Mammary epithelial cell (primary cell): ENCODE measurements around the gene HSCB.
A peak's percentile ranks its signal among the peaks of the same experiment; 100 is the strongest.

ENCODE experiments used
- CTCF ChIP-seq, 2 donors: IDR thresholded peaks in 1 of 2; conservative IDR thresholded peaks in 1 of 2; 2 replicates each; pipeline ENCODE4 v1.5.1; 2011 to 2012; ENCODE audit warnings: inconsistent platforms in 2 of 2, low read length in 2 of 2, mild to moderate bottlenecking in 2 of 2, control low read depth in 1 of 2, low read depth in 1 of 2; ENCODE audit not compliant: insufficient read depth in 1 of 2; ENCODE audit errors: extremely low read depth in 1 of 2
- EZH2 ChIP-seq: IDR thresholded peaks from 2 replicates; pipeline ENCODE4 v1.6.1; 2012; ENCODE audit warnings: low read length, inconsistent platforms, borderline replicate concordance

GRCh38 chr22:28772633-28773460 lies 31.0 kb downstream of the HSCB start, which contains the start of gene CCDC117:
- TF ChIP-seq EZH2 (no peak), CTCF (conservative IDR thresholded peaks at IDR 0.05 in 1 of 2, IDR thresholded peaks at IDR 0.05 in 1 of 2; ENCODE audit: extremely low read depth in 1 of 2, insufficient read depth in 1 of 2, low read depth in 1 of 2, low read length in 2 of 2) (peak in 1 of 2 donors; percentile 19)
